HG02588 (cell line): ENCODE data around the gene MYOF.
"Not testable (repeated sequence)": the region's sequence is repeated elsewhere in the genome, so short reads cannot be mapped to it uniquely, and the experiment has no call there.

Experiments used
- ATAC-seq: cut with Tn5 transposase; IDR thresholded peaks from one replicate; pipeline ENCODE4 v1.9.1; 2021; ENCODE audit warnings: mild to moderate bottlenecking, moderate library complexity; ENCODE audit not compliant: unreplicated experiment

MYOF gene

DNA sequence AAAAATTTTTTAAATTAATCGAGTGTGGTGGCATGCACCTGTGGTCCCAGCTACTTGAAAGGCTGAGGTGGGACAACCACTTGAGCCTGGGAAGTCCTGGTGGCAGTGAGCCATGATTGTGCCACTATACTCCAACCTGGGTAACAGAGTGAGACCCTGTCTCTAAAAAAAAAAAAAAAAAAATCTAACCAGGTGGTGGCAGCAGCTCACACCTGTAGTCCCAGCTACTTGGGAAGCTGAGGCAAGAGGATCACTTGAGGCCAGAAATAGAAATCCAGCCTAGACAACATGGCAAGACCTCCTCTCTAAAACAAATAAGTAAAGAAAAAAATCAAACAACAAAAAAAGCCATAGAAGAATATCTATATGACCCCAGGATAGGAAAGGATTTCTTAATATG lies 3.6 kb upstream of the MYOF start:
- no peak for ATAC-seq

DNA sequence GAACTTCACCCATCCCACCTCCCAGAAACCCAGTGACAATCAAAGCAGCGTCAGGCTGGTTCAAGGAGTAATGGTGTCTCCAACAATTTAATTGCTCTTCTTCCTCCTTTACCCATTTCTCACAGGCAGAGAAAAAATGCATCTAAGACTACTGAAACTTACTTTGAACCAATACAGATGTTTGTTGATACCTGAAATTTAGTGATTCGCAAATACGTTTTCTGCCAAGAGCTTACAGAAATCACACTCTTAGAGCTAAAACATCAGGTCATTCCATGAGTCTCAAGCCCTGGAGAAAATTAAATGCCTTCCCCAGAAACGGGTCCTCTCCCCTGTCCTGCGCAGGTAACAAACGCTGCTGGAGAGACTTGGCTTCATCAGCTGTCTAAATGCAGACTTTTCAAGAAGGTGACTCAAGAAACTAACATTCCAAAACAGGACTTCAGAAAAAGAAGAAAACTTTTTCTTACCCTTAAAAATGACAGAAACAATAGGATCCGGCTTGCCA lies 443 bp downstream of the MYOF start:
- no peak for ATAC-seq

- no peak for ATAC-seq
These were observed 3.3 kb downstream of the MYOF start for GRCh38 chr10:93478873-93479272.

GRCh38 chr10:93476756-93477155 lies 5.4 kb downstream of the MYOF start:
- ATAC-seq = no peak

DNA sequence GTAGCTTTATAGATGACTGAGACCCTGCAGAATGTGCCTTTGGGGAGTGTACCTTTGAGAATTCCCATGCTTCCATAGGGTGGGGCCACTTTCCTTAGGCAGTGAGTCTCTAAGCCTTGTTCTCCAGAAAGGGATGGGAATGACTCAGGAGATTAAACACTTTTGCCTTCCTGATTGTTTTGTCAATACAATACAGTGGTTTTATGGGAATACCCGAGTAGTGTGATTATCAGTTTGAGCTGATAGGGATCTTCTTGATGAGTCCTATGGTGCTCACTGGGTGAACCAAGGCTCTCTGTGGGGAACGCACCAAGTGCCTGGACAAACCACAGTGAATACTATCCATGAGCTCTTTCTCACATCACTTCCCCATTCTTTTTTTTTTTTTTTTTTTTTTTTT lies 6.3 kb downstream of the MYOF start:
- ATAC-seq = no peak

- ATAC-seq = no peak
These were observed 6.9 kb downstream of the MYOF start for GRCh38 chr10:93475227-93475626.

GRCh38 chr10:93473804-93474472 lies 8.2 kb downstream of the MYOF start:
- ATAC-seq = no peak

DNA sequence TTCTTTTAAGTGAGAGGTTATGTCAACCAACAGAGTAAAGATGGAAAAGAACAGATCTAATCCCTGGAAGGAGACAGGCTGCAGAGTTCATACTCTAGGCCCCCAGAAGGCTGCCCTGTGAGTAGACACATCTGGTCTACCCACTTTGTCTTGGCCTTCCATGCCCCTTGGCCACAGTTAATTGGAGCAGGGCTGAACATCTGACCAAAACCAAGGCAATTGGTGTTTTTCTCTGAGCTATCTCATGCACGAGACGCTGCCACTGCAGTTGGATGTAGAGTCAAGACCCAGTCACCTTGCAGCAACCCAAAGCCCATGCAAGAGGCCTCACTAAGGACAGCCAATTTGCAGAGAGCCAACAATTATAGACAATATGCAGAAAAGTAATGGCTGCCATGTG lies 9.0 kb downstream of the MYOF start:
- no peak for ATAC-seq

GRCh38 chr10:93471110-93471651 lies 11.0 kb downstream of the MYOF start:
- no peak for ATAC-seq

- no peak for ATAC-seq
These were observed 12.7 kb downstream of the MYOF start for GRCh38 chr10:93469454-93469853.

GRCh38 chr10:93468461-93469213 lies 13.5 kb downstream of the MYOF start:
- no peak for ATAC-seq

GRCh38 chr10:93467635-93468034 lies 14.5 kb downstream of the MYOF start:
- ATAC-seq = not testable (repeated sequence)

DNA sequence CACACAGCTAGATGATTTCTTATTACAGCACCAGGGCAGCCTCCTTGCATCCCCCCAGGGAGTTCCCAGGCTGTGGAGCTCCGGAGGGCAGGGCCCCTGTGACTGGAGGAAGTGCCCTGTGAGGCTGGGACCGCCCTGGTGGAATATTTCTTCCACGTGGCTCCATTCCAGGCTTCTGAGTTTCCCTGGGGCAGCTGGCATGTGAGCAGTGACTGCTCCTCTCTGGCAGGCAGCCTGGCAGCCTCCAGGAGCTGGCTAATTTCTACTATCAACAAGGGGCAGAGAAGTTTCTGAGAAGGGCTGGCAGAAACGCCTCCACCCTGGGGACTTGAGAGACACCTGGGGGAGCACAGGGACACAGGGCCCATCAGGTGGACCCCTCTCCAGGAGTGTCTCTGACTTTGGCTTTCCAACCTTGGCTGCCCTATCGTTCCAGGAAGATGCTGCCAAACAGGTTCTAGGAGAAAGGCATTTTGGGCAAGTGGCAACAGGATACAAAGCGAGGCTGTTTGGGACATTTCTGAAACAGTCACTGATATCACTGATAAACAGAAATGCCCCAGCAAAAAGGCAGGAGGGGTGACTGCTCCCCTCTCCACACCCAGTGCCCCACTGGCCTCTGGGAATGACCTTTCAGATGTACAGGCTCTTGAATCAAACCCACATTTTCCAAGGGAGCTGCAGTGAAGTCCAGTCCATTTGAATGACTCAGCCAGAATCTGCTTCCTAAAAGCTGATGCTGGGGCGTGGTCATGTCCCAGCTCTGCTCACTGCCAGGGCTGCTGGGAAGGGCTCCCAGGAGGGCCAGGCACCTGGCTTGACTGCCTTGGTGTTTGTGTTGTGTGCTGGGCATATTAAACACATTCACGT lies 16.1 kb downstream of the MYOF start:
- no peak for ATAC-seq

- no peak for ATAC-seq
These were observed 17.3 kb downstream of the MYOF start for GRCh38 chr10:93464776-93465388.

DNA sequence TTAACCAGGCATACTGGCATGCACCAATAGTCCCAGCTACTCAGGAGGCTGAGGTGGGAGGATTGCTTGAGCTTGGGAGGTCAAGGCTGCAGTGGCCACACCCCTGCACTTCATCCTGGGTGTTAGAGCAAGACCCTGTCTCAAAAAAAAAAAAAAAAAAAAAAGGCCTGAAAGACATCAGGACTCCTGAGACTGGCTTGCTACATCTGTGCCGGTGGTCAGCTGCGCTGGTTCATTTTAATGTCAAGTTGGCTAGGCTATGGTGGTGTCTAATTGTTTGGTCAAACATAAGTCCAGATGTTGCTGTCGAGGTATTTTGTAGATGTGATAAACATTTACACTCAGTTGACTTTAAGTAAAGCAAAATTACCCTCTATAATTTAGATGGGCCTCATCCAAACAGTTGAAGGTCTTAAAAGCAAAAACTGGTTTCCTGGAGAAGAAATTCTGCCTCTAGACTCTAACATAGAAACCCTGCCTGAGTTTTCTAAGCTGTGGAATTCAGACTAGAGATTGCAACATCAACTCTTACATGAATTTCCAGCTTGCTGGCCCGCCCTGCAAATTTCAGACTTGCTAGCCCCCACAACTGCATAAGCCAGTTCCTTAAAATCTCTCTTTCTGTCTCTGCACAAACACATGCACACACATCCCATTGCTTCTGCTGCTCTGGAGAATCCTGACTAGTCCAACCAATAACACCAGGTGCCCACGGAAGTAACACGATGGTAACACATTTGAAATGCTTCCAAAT lies 18.2 kb downstream of the MYOF start:
- ATAC-seq = no peak

GRCh38 chr10:93462881-93463280 lies 19.3 kb downstream of the MYOF start:
- no peak for ATAC-seq

DNA sequence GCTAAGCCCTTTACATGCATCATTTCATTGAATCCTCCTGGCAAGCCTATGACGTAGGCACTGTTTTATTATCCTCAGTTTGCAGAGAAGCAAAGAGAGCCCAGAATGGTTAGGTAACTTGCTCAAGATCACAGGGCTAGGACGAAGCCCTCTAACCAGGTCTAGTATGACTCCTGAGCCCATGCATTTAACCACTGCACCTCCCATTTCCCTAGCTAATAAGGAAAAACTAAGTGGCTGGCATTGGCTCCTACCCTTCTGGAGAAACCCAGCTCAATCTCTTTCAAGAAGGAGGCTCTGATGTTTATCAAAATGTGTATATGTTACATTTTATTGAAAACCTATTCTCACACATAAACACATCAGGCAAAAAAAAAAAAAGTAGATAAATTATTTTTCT lies 19.8 kb downstream of the MYOF start:
- no peak for ATAC-seq

- no peak for ATAC-seq
These were observed 20.3 kb downstream of the MYOF start for GRCh38 chr10:93461807-93462178.

- ATAC-seq = no peak
These were observed 20.9 kb downstream of the MYOF start for GRCh38 chr10:93461109-93461806.
